HG03571 (cell line): ENCODE measurements around the gene MOGAT2.

Experiments used
- ATAC-seq: cut with Tn5 transposase; IDR thresholded peaks from one replicate; pipeline ENCODE4 v1.9.1; 2021; ENCODE audit not compliant: unreplicated experiment

Gene MOGAT2

DNA sequence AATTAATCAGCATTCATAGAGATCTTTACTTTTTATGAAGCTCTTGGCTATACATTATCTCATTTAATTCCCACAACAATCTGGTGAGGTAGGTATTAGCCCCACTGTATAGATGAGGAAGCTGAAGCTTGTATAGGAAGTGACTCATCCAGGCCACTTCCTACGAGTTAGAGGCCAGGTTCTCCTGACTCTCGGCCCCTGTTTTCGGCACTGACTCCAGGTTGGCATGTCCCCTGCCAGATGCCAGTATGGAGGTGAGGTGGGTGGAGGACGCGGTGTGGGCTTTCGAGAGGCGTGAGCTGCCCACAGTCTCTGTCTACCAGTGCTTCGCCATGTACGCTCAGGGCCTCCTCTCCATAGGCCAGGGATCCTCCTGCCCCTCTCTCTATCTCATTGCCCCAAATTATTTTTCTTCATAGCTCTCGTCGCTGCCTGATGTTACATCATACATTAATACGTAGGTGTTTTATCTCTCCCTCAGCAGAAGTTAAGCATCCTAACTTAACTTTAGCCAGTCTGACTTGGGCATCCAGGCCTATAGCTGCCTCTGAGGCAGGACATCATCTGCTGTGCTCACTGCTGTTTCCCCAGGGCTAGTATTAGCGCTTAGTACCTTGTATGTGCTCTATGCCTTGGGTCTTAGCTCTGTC, 59.9 kb downstream of the MOGAT2 start:
- no peak for ATAC-seq

DNA sequence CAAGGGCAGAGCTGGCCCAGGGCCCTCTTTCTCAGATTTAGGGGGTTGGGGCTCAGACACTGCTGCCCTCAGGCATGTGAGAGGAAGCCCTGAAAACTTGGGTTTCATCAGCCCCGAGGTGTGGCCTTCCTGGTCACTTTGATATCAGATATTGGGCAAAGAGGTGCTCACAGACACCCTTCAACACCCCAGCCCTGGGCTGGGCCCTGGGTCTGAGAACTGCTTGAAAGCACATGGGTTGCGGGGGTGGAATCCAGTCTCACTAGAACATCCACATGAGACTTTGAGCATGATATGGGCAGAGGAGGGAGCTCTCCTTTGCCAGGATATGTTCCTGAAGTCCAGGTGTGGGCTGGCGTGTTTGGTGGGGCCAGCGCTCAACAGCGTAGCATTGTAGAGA, 61.3 kb downstream of the MOGAT2 start:
- ATAC-seq = no peak

DNA sequence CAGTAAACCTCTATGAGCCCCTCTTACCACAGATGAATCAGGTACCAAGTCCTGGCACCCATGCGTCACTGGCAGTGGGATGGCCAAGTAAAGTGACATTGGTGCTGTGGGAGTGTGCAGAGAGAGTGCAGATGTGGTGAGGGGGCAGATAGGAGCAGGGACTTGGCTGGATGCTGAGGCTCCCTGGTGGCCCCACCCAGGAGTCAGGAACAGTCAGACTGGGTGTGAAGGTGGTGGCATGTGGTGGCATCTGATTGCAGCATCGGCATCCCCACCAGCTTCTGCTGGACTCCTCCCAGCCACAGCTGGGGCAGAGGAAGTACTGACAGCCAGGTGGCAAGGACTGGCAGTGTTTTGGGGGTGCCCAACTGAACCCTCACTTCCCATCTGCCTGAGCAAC, 62.3 kb downstream of the MOGAT2 start:
- ATAC-seq = no peak

DNA sequence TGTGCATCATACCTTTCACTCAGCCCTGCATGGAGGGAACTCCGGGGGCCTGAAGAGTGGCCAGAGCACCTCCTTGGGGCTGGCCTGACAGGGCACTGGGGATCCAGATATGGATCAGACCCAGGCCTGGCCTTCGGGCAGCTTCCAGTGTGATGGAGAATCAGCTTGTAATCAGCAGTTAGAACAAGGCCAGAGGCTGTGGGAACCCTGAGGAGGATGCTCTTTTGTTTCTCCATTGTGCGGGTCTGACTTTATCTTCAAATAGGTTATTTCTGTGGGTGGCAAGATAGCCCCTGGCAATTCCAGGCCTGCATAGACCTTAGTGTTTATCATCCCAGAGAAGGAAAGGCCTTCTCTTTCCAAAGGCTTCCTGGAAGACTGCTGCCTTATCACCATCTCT, 63.2 kb downstream of the MOGAT2 start:
- no peak for ATAC-seq

DNA sequence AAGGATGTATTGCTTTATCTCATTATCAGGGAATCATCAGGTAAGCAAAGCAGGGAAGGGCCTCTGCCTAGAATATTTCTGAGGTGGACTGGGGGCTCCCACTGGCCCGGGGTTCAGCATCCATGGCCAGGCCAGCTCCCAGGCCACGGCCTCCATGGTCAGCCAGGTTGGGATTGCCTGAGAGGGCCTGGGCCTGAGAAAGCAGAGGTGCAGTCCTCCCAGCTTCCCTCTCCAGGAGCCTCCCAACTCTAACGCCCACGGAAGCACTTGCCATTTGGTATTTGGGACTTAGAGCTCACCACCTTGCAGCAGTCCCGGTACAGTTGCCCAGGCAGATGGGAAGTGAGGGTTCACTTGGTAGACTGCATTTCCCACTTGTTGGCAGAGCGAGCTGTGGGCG, 63.7 kb downstream of the MOGAT2 start:
- ATAC-seq = no peak

DNA sequence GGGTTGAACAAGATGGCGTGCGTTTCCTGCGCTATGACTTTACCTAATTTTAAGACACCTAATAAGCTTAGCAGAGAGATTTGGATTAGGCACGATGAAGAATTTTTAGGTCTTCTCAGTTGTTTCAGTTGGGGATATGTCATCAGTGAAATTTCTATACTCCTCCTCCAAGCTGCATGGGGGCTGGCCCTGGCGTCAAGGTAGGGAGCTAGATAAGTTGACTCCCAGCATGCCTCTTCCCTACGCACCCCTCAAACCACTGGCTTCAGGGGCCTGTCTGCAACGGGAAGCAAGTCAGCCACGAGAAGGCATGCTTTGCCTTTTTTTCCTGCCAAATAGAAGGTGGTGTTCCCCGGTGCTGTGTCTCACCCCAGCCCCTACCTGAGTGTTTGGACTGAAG, 64.2 kb downstream of the MOGAT2 start:
- ATAC-seq = no peak
